Measurements from ENCODE around the gene FBN2.

GRCh38 chr5:128346038-128346437 lies 192.0 kb downstream of the FBN2 start:
- TF ChIP-seq, protein P1, sequence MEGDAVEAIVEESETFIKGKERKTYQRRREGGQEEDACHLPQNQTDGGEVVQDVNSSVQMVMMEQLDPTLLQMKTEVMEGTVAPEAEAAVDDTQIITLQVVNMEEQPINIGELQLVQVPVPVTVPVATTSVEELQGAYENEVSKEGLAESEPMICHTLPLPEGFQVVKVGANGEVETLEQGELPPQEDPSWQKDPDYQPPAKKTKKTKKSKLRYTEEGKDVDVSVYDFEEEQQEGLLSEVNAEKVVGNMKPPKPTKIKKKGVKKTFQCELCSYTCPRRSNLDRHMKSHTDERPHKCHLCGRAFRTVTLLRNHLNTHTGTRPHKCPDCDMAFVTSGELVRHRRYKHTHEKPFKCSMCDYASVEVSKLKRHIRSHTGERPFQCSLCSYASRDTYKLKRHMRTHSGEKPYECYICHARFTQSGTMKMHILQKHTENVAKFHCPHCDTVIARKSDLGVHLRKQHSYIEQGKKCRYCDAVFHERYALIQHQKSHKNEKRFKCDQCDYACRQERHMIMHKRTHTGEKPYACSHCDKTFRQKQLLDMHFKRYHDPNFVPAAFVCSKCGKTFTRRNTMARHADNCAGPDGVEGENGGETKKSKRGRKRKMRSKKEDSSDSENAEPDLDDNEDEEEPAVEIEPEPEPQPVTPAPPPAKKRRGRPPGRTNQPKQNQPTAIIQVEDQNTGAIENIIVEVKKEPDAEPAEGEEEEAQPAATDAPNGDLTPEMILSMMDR (IDR thresholded peaks at IDR 0.05) = no peak
- no peak for TF ChIP-seq POLR2AphosphoS5 (IDR thresholded peaks at IDR 0.05; ENCODE audit: insufficient read depth in 1 of 2, low read depth in 1 of 2)
